Lower leg skin (tissue), 3 donors: ENCODE measurements around the gene DLG3.

Experiments
- POLR2A ChIP-seq, 2 donors: fragments of 450-650 bp; IDR thresholded peaks; one replicate each; pipeline ENCODE4 v1.6.1; 2016 to 2017; ENCODE audit warnings: antibody characterized with exemption in 2 of 2, mild to moderate bottlenecking in 1 of 2, moderate library complexity in 1 of 2
- TF ChIP-seq, protein P1 (sequence below), 3 donors: fragments of 450-650 bp; IDR thresholded peaks; one replicate each; pipeline ENCODE4 v1.5.1; 2016; ENCODE audit warnings: antibody characterized with exemption in 3 of 3, mild to moderate bottlenecking in 3 of 3, moderate library complexity in 2 of 3

DNA sequence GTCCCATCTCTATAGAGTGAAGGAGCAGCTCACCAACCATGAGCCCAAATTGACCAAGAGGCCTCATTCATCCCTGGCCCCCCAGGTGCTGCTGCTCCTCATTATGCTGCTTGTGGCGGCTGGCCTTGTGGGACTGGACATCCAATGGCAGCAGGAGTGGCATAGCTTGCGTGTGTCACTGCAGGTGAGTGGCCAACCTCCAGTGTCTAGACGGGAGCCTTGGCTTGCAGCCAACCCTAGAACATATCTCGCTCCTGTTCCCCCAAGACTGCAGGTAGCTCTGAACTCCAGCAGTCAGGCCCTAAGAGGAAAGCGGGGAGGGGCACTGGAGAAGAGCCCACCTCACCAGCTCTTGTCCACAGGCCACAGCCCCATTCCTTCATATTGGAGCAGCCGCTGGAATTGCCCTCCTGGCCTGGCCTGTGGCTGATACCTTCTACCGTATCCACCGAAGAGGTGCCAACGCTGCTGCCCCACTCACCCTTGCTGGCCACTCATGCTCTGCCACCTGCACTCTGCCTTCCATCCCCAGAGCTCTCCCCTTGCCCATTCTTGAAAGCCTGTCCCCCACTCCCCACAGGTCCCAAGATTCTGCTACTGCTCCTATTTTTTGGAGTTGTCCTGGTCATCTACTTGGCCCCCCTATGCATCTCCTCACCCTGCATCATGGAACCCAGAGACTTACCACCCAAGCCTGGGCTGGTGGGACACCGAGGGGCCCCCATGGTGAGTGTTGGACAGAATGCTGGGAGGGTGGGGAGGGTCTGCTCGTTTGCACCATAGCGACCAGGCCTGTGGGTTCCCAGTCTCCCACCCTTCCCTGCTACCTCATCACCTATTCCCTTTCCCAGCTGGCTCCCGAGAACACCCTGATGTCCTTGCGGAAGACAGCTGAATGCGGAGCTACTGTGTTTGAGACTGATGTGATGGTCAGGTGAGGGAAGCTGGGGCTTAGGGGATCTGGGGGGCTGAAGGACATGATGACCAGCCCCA, 18.1 kb upstream of the DLG3 start:
- TF ChIP-seq, protein P1, sequence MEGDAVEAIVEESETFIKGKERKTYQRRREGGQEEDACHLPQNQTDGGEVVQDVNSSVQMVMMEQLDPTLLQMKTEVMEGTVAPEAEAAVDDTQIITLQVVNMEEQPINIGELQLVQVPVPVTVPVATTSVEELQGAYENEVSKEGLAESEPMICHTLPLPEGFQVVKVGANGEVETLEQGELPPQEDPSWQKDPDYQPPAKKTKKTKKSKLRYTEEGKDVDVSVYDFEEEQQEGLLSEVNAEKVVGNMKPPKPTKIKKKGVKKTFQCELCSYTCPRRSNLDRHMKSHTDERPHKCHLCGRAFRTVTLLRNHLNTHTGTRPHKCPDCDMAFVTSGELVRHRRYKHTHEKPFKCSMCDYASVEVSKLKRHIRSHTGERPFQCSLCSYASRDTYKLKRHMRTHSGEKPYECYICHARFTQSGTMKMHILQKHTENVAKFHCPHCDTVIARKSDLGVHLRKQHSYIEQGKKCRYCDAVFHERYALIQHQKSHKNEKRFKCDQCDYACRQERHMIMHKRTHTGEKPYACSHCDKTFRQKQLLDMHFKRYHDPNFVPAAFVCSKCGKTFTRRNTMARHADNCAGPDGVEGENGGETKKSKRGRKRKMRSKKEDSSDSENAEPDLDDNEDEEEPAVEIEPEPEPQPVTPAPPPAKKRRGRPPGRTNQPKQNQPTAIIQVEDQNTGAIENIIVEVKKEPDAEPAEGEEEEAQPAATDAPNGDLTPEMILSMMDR (IDR thresholded peaks at IDR 0.05) = no peak
- TF ChIP-seq POLR2A (IDR thresholded peaks at IDR 0.05) = no peak
